Left ventricle myocardium superior (tissue), 1 donor: ENCODE results near the gene POLR1B. TPM values are rescaled to one million over a fixed set of nuclear protein-coding genes. Genes with fewer than 3 reads are reported as not detected.
A peak's percentile ranks its signal among the peaks of the same experiment; 100 is the strongest.
"Not testable (repeated sequence)": the region's sequence is repeated elsewhere in the genome, so short reads cannot be mapped to it uniquely, and the experiment has no call there.

Source experiments
- ATAC-seq: fragments of 200-7000 bp; cut with Tn5 transposase; one replicate; pipeline ENCODE4 v1.9.1; 2020; ENCODE audit warnings: mild to moderate bottlenecking, moderate library complexity
- DNase-seq: peaks from one replicate; pipeline ENCODE4 v3.0.0-alpha.2; 2020
- intact Hi-C: fragments of 100-400 bp; cut with micrococcal nuclease; formaldehyde crosslinking; loops from one replicate; pipeline ENCODE4 v1.11.0; 2022
- total RNA-seq: library from RNA; stranded (reverse); fragmentation: NEBNext Ultra II Directional; extraction: Animal tissue kit (Norgen Biotek cat#: 25700); gene quantifications from one replicate; pipeline ENCODE4 v1.2.1, GENCODE V29; 2021
- donor health status: DM: no; HTN: yes; CAD: no; lungs with severe emphysema.

The POLR1B gene
- total RNA-seq, 1 donor from 2014 or later: 12.2 TPM

GRCh38 chr2:112539306-112539705, 3.0 kb upstream of the POLR1B start:
- intact Hi-C loops: no loop called here
- DNase-seq: no peak
- no peak for ATAC-seq

GRCh38 chr2:112540906-112541305, 1.4 kb upstream of the POLR1B start:
- intact Hi-C loops: no loop called here

GRCh38 chr2:112541315-112542122, 746 bp upstream of the POLR1B start:
- DNase-seq: peak; percentile 71
- peak; percentile 86 for ATAC-seq
- intact Hi-C loops: no loop called here

More at GRCh38 chr2:112540906-112541305, 1.4 kb upstream of the POLR1B start:
- DNase-seq (no peak), ATAC-seq (no peak)

- intact Hi-C loops: no loop called here
- ATAC-seq (no peak), DNase-seq (no peak)
Measured at GRCh38 chr2:112542984-112543661, 858 bp downstream of the POLR1B start.

- intact Hi-C loops: no loop called here
- ATAC-seq: no peak
- DNase-seq: no peak
Measured at GRCh38 chr2:112547333-112547732, 5.1 kb downstream of the POLR1B start.

- DNase-seq (no peak), ATAC-seq (no peak)
- intact Hi-C loops: no loop called here
Measured at GRCh38 chr2:112548980-112549379, 6.7 kb downstream of the POLR1B start.

GRCh38 chr2:112566104-112566503, 23.8 kb downstream of the POLR1B start:
- intact Hi-C loops: no loop called here
- DNase-seq: no peak
- no peak for ATAC-seq

- intact Hi-C loops: not testable (repeated sequence)
Measured at GRCh38 chr2:112566508-112566907, 24.2 kb downstream of the POLR1B start.

GRCh38 chr2:112572005-112572404, 29.7 kb downstream of the POLR1B start:
- DNase-seq: no peak
- intact Hi-C loops: loop anchor here (10.0 kb wide), 1 partner anchor 87 kb away; the partner anchor contains the start of gene TTL
- no peak for ATAC-seq

More at GRCh38 chr2:112566508-112566907, 24.2 kb downstream of the POLR1B start:
- not testable (repeated sequence) for DNase-seq, ATAC-seq

- DNase-seq (no peak), ATAC-seq (no peak)
- intact Hi-C loops: loop anchor here (10.0 kb wide), 1 partner anchor 93 kb away; the partner anchor contains the start of gene TTL
Measured at GRCh38 chr2:112577756-112578155, 35.5 kb downstream of the POLR1B start.

GRCh38 chr2:112579241-112579640, 37.0 kb downstream of the POLR1B start:
- DNase-seq (no peak), ATAC-seq (no peak)
- intact Hi-C loops: loop anchor here (10.0 kb wide), 1 partner anchor 94 kb away; the partner anchor contains the start of gene TTL

- ATAC-seq (no peak), DNase-seq (no peak)
- intact Hi-C loops: no loop called here
Measured at GRCh38 chr2:112580084-112580483, 37.8 kb downstream of the POLR1B start.

GRCh38 chr2:112582314-112582746, 40.1 kb downstream of the POLR1B start:
- no peak for DNase-seq
- ATAC-seq: peak; percentile 0
- intact Hi-C loops: no loop called here

GRCh38 chr2:112583497-112584133, 41.4 kb downstream of the POLR1B start:
- ATAC-seq (peak; percentile 7), DNase-seq (no peak)
- intact Hi-C loops: no loop called here

- ATAC-seq (peak; percentile 94), DNase-seq (peak; percentile 95)
- intact Hi-C loops: no loop called here
Measured at GRCh38 chr2:112584134-112584890, 42.0 kb downstream of the POLR1B start, which contains the start of gene CHCHD5. CHCHD5 (plus strand) TSS chr2:112584609; CDS start chr2:112584648, 39 bp downstream.

- intact Hi-C loops: no loop called here
- no peak for DNase-seq
- ATAC-seq: no peak
Measured at GRCh38 chr2:112584891-112585250, 42.6 kb downstream of the POLR1B start.

- intact Hi-C loops: no loop called here
- ATAC-seq (no peak), DNase-seq (no peak)
Measured at GRCh38 chr2:112585400-112585799, 43.1 kb downstream of the POLR1B start.

- intact Hi-C loops: no loop called here
- ATAC-seq (no peak), DNase-seq (no peak)
Measured at GRCh38 chr2:112585873-112586464, 43.7 kb downstream of the POLR1B start.

GRCh38 chr2:112588611-112589045, 46.4 kb downstream of the POLR1B start:
- intact Hi-C loops: no loop called here
- ATAC-seq (no peak), DNase-seq (no peak)
